Peyer's patch (tissue), 4 donors: ENCODE data around the gene GTF2H3.

ENCODE experiments used
- CTCF ChIP-seq, 6 experiments: fragments of 450-650 bp in 4 of 6; fragments of 200-600 bp in 2 of 6; sonication (generic) in 1 of 6; IDR thresholded peaks; one replicate each; pipeline ENCODE4 v1.5.1; 2017 to 2019; ENCODE audit warnings: antibody characterized with exemption in 6 of 6, mild to moderate bottlenecking in 3 of 6, moderate library complexity in 1 of 6
- POLR2A ChIP-seq, 2 donors: fragments of 450-650 bp; IDR thresholded peaks; one replicate each; pipeline ENCODE4 v1.5.1; 2017; ENCODE audit warnings: antibody characterized with exemption in 2 of 2, mild to moderate bottlenecking in 2 of 2, moderate library complexity in 2 of 2

- TF ChIP-seq CTCF (IDR thresholded peaks at IDR 0.05) (no peak), POLR2A (IDR thresholded peaks at IDR 0.05) (no peak)
Measured at GRCh38 chr12:123645878-123646277, 12.2 kb downstream of the GTF2H3 start.
